ENCODE data around the gene EPHA2.

The EPHA2 gene

GRCh38 chr1:16133007-16133961 is 22.6 kb downstream of the EPHA2 start:
- DNase-seq: no peak

- DNase-seq: no peak
Measured at GRCh38 chr1:16132325-16132785, 23.5 kb downstream of the EPHA2 start.

GRCh38 chr1:16131636-16132324 is 24.1 kb downstream of the EPHA2 start:
- DNase-seq: no peak

DNA sequence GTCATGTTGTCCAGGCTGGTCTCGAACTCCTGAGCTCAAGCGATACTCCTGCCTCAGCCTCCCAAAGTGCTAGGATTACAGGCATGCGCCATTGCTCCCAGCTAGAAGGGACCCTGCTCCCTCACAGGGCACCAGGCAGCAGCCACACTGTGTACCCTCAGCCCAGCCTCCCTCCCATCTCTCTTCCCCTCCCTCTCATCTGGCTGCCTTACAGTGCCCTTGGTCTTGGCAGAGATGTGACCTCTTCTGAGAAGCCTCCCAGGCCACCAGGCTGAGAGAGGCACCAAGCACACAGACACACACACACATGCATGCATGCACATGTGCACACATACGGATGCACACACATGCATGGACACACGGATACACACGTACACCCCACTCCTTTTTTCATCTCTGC is 25.0 kb downstream of the EPHA2 start:
- DNase-seq: no peak

- no peak for DNase-seq
Measured at GRCh38 chr1:16129921-16130543, 25.8 kb downstream of the EPHA2 start.

GRCh38 chr1:16129316-16129715 is 26.6 kb downstream of the EPHA2 start:
- DNase-seq: no peak

GRCh38 chr1:16128338-16128741 is 27.5 kb downstream of the EPHA2 start:
- no peak for DNase-seq

- no peak for DNase-seq
Measured at GRCh38 chr1:16127676-16128337, 28.1 kb downstream of the EPHA2 start.

DNA sequence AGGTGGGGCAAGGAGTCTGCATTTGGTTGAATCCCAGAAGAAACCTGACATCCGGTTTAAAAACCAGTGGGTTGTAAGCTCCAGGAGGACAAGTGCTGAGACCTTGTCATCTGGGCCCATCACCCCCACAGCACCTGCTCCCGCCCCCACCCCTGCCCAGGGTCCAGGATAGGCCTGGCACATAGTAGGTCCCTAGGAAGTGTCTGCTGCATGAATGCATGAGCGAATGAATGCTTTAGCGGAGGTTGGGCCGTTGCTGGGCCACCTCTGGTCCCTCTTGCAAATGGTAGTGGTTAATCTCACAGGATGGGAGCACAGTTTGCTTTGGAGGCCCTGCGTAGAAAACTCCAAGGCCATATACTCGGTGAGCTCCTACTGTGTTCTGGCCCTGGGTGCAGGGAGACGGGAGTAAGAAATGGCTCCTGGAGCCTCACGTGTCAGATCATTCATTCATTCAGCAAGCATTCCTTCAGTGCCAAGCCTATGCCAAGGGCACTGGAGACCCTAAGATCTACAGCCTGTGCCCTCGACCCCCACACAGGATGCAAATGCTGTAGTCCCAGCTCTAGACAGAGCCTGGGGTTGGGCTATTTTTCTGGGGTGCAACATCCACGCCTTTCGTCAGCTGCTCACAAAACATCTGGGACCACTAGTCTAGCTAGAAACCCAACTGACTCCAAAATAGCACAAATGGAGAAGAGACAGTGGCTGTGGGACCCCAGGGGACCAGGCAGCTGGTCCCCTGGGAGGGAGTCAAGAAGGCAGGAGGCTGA is 28.9 kb downstream of the EPHA2 start:
- DNase-seq: no peak

DNA sequence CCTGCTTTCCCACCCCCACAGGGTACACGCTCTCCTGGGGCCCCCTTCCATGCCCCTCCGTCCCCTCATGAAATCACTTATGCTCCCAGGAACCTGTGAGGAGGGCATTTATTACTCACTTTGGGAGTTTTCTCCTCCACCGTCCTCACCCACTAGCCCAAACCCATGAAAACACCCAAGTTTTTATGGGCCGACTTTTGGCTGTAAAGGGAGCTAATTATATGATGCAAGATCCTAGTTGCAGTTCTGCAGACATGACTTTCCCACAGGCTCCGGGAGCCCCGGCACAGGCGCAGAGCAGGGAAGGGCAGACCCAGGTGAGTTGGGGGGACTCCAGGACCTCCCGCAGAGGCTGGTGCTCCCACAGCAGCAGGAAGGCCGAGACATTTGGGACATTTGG is 29.7 kb downstream of the EPHA2 start:
- no peak for DNase-seq

DNA sequence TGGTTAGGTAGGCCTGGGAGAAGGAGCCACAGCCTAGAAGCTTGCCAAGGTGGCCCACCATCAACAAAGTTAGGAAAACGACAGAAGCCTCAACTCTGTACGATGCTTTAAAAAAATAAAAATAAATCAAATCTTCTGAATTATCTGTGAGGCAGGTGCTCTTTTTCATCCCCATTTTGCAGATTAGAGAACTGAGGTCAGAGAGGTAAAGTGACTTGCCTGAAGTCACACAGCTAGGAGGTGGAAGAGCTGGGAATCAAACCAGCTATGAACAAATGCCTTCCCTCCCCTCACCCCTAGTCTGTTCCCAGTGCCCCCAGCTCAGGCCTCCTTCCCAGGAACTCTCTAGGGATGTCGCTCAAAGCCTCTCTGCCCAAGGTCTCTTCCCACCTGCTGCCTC is 30.4 kb downstream of the EPHA2 start:
- DNase-seq: no peak

DNA sequence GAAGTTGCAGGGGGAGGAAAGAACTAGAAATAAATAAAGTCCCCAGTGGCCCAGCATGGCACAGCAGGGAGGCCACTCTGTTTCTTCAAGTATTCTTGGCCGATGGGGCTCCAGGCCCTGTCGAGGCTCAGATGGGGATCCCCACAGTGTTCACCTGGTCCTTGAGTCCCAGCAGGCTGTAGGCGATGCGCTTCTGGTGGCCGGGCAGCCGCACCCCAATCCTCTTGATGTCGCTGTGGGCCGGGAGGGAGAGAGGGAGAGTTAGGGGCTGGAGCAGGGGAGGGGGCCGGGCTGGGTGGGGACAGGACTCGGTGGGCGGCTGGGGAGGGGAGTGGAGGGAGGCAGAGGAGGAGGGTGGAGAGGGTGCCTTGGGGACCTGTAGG is 30.8 kb downstream of the EPHA2 start:
- no peak for DNase-seq

GRCh38 chr1:16124377-16125087 is 31.3 kb downstream of the EPHA2 start:
- DNase-seq: no peak

- DNase-seq: peak; percentile 34
Measured at GRCh38 chr1:16122916-16123315, 33.0 kb downstream of the EPHA2 start.

GRCh38 chr1:16122350-16122881 is 33.5 kb downstream of the EPHA2 start:
- no peak for DNase-seq

- no peak for DNase-seq
Measured at GRCh38 chr1:16120940-16121410, 34.9 kb downstream of the EPHA2 start.

- no peak for DNase-seq
Measured at GRCh38 chr1:16120407-16120806, 35.5 kb downstream of the EPHA2 start.

DNA sequence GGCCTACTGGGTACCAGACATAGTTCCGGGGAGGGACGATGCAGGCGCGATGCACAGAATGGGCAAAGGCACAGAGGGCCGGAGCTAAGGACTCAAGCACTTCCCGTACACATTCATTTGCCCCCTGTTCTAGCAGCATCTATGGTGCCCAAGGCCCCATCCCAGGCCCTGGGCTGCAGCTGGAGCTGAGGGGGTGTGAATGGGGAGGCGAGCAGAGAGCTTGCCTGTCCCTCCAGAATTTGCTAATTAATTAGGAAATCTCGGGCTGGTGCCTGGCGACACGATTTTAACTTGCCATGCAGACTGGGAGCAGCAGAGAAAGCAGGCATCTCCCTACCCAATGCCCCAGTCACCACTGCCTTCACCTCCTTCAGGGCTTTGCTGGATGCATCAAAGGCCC is 35.9 kb downstream of the EPHA2 start:
- no peak for DNase-seq

GRCh38 chr1:16119504-16119903 is 36.4 kb downstream of the EPHA2 start:
- no peak for DNase-seq

- no peak for DNase-seq
Measured at GRCh38 chr1:16118706-16119105, 37.2 kb downstream of the EPHA2 start.

- no peak for DNase-seq
Measured at GRCh38 chr1:16117936-16118335, 37.9 kb downstream of the EPHA2 start.

Data from activated naive CD4-positive, alpha-beta T cell treated with anti-CD3 and anti-CD28 coated beads, Interleukin-2, amount 50 U/mL, for 16 hours (primary cell).